Activated CD4-positive, alpha-beta T cell treated with anti-CD3 and anti-CD28 coated beads for 36 hours (primary cell): Measurements from ENCODE around the gene THG1L. TPM values are rescaled to one million over a fixed set of nuclear protein-coding genes. Genes with fewer than 3 reads are reported as not detected.

Experiments
- ATAC-seq: fragments of 200-7000 bp; cut with Tn5 transposase; one replicate; pipeline ENCODE4 v1.10.0; 2021; ENCODE audit warnings: mild to moderate bottlenecking, moderate library complexity
- CTCF ChIA-PET: fragments of 350-600 bp; sonication (Branson Sonifier 250); formaldehyde crosslinking; loops from one replicate; lab custom pipeline; 2021; ENCODE audit warnings: antibody characterized with exemption; lab: Charles Lee
- POLR2A ChIA-PET: fragments of 350-600 bp; sonication (Branson Sonifier 250); formaldehyde crosslinking; loops from one replicate; lab custom pipeline; 2021; ENCODE audit warnings: antibody characterized with exemption, inconsistent platforms; lab: Charles Lee
- DNase-seq: peaks from one replicate; pipeline ENCODE4 v3.0.0-alpha.2; 2020
- H3K27ac Mint-ChIP-seq: one replicate; pipeline ENCODE4 v1.8.0; 2021; ENCODE audit warnings: mixed read lengths
- H3K27me3 Mint-ChIP-seq: one replicate; pipeline ENCODE4 v1.8.0; 2021; ENCODE audit warnings: mixed read lengths
- H3K36me3 Mint-ChIP-seq: one replicate; pipeline ENCODE4 v1.8.0; 2021; ENCODE audit warnings: low read depth, mixed read lengths
- H3K4me1 Mint-ChIP-seq: one replicate; pipeline ENCODE4 v1.8.0; 2021; ENCODE audit warnings: mixed read lengths
- H3K4me3 Mint-ChIP-seq: one replicate; pipeline ENCODE4 v1.8.0; 2021; ENCODE audit warnings: mild to moderate bottlenecking, moderate library complexity, mixed read lengths
- H3K9me3 Mint-ChIP-seq: one replicate; pipeline ENCODE4 v1.8.0; 2021; ENCODE audit warnings: low read depth, mixed read lengths
- intact Hi-C, 2 experiments: fragments of 100-400 bp; cut with DNase I in 1 of 2; cut with micrococcal nuclease in 1 of 2; formaldehyde crosslinking; loops; one replicate each; pipeline versions ENCODE4 v1.14.2 to v1.15.1; 2022 to 2024; cut with DNase I, micrococcal nuclease
- total RNA-seq, 2 experiments: library from RNA; stranded (reverse); gene quantifications; one replicate each; pipeline ENCODE4 v1.2.3, GENCODE V29; 2021

THG1L gene
- total RNA-seq, 2 experiments from 2014 or later, result 29.9 to 33.8 TPM

DNA sequence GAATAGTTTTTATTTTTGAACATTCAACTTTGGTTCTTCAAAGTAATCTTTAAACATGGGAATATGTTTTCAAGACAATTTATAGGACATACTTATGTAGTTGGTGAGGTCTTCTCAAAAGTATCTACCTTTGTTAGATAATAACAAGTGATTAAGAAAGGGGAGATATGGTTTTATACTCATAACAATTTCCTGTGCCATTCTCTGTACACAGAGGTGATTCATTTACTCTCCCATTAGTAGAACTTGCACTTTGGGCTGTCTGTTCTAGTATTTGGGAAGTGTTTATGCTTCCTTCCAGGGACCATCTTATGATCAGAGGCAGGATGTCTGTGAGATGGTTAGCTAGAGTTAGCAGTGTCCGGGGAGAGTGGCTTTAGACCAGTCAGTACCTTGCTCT lies 27.5 kb downstream of the THG1L start:
- DNase-seq, result no peak
- peak; percentile 47 for ATAC-seq
- Mint-ChIP-seq H3K27ac (no peak overlapping the region), H3K9me3 (no peaks in the 10 kb centered on the region), H3K4me1 (peaks cover 7% of the 10 kb centered on the region), H3K4me3 (no peak overlapping the region), H3K36me3 (peaks cover 7% of the 10 kb centered on the region), H3K27me3 (no peaks in the 10 kb centered on the region)
- intact Hi-C loops, result no loop called here
- ChIA-PET POLR2A (no interaction called here), CTCF (interaction anchor here (0.7 to 2.4 kb wide), 10 partner anchors 11 to 327 kb away, joined by 3 to 14 read pairs (median 4); no protein-coding TSS in a partner anchor)

- ATAC-seq (peak; percentile 91), DNase-seq (peak; percentile 27)
- POLR2A ChIA-PET, result no interaction called here
- peaks cover 7% of the 10 kb centered on the region for H3K4me1 Mint-ChIP-seq
- H3K27me3 Mint-ChIP-seq, result no peaks in the 10 kb centered on the region
- intact Hi-C loops, result loop anchor here (1.0 to 2.0 kb wide), 3 partner anchors 187 to 233 kb away; no protein-coding TSS in a partner anchor
- H3K9me3 Mint-ChIP-seq, result no peaks in the 10 kb centered on the region
- H3K36me3 Mint-ChIP-seq, result peaks cover 1% of the 10 kb centered on the region
- CTCF ChIA-PET, result interaction anchor here (0.5 to 2.7 kb wide), 23 partner anchors 8 to 666 kb away, joined by 3 to 22 read pairs (median 4); partner anchors contain the start of gene THG1L
- no peak overlapping the region for H3K27ac Mint-ChIP-seq
- no peak overlapping the region for H3K4me3 Mint-ChIP-seq
Observed at GRCh38 chr5:157761690-157762621, 30.7 kb downstream of the THG1L start.

- Mint-ChIP-seq H3K27ac (no peak overlapping the region), H3K4me3 (no peak overlapping the region), H3K27me3 (no peaks in the 10 kb centered on the region), H3K4me1 (peaks cover 3% of the 10 kb centered on the region), H3K9me3 (no peaks in the 10 kb centered on the region), H3K36me3 (no peaks in the 10 kb centered on the region)
- intact Hi-C loops, result no loop called here
- ATAC-seq, result no peak
- no peak for DNase-seq
- POLR2A ChIA-PET, result no interaction called here
- CTCF ChIA-PET, result interaction anchor here (0.8 to 1.7 kb wide), 4 partner anchors 10 to 185 kb away, joined by 3 to 4 read pairs (median 4); no protein-coding TSS in a partner anchor
Observed at GRCh38 chr5:157764531-157764930, 33.3 kb downstream of the THG1L start.

GRCh38 chr5:157766442-157766841 lies 35.2 kb downstream of the THG1L start:
- CTCF ChIA-PET, result interaction anchor here (0.6 to 1.7 kb wide), 2 partner anchors 140 to 183 kb away, joined by 3 to 4 read pairs; no protein-coding TSS in a partner anchor
- POLR2A ChIA-PET, result interaction anchor here (0.6 kb wide), 1 partner anchor 17 kb away, joined by 3 read pairs; no protein-coding TSS in a partner anchor
- H3K36me3 Mint-ChIP-seq, result no peaks in the 10 kb centered on the region

DNA sequence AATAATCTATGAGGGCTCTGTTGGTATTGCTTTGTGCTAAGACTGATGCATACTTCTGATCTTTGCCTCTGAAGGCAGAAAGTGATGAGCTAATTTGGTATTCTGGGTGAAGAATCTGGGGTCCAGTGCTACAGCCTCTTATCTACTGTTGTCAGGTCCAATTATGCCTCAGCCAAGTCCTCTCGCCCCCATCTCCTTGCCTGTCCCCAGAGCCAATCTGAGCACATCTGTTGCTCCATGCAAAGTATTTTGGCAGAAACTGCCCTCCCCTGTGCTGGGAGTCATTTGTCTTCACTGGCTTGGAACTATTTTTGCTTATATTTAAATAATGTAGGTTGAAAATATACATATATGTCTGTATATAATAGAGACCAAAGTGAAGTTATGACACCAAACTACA lies 35.7 kb downstream of the THG1L start:
- H3K27me3 Mint-ChIP-seq, result peaks cover 1% of the 10 kb centered on the region
- H3K9me3 Mint-ChIP-seq, result no peaks in the 10 kb centered on the region
- H3K36me3 Mint-ChIP-seq, result no peaks in the 10 kb centered on the region
- ATAC-seq, result no peak
- intact Hi-C loops, result no loop called here
- H3K4me3 Mint-ChIP-seq, result no peak overlapping the region
- ChIA-PET CTCF (no interaction called here), POLR2A (interaction anchor here (0.6 kb wide), 1 partner anchor 16 kb away, joined by 3 read pairs; no protein-coding TSS in a partner anchor)
- H3K4me1 Mint-ChIP-seq, result peaks cover 2% of the 10 kb centered on the region
- no peak for DNase-seq
- H3K27ac Mint-ChIP-seq, result no peak overlapping the region

More at GRCh38 chr5:157766442-157766841, 35.2 kb downstream of the THG1L start:
- Mint-ChIP-seq H3K4me3 (no peak overlapping the region), H3K27ac (no peak overlapping the region), H3K27me3 (peaks cover 1% of the 10 kb centered on the region), H3K4me1 (peaks cover 5% of the 10 kb centered on the region), H3K9me3 (no peaks in the 10 kb centered on the region)
- intact Hi-C loops, result no loop called here
- ATAC-seq (no peak), DNase-seq (no peak)

DNA sequence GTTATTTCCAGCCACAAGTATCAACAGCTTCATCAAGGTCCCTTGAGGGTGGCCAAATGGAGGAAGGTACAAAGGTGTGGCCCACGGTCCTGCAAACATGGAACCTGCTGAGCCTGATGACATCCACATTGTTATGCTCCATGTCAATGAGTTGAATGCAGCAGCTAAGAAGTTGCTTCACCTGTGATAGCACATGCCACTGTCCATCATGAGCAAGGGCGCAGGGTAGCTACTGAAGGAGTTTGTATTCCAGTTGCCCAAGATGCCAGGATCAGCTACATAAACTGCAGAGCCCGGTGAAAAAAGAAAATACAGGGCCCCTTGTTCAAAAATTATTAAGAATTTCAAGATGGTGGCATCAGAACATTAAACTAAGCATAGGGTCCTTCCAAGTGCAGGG lies 36.5 kb downstream of the THG1L start:
- Mint-ChIP-seq H3K4me1 (peaks cover 5% of the 10 kb centered on the region), H3K9me3 (no peaks in the 10 kb centered on the region), H3K27me3 (peaks cover 1% of the 10 kb centered on the region), H3K36me3 (no peaks in the 10 kb centered on the region), H3K27ac (no peak overlapping the region), H3K4me3 (no peak overlapping the region)
- CTCF ChIA-PET, result interaction anchor here (0.7 to 0.8 kb wide), 2 partner anchors 416 to 1365 kb away, joined by 3 read pairs; no protein-coding TSS in a partner anchor
- no peak for DNase-seq
- intact Hi-C loops, result no loop called here
- POLR2A ChIA-PET, result no interaction called here
- ATAC-seq, result no peak

- Mint-ChIP-seq H3K9me3 (no peaks in the 10 kb centered on the region), H3K36me3 (no peaks in the 10 kb centered on the region), H3K27me3 (peaks cover 4% of the 10 kb centered on the region), H3K27ac (no peak overlapping the region), H3K4me1 (peaks cover 5% of the 10 kb centered on the region), H3K4me3 (no peak overlapping the region)
- ATAC-seq (no peak), DNase-seq (no peak)
- intact Hi-C loops, result loop anchor here in 1 of 2 experiments (10.0 kb wide), 1 partner anchor 1876 kb away; no protein-coding TSS in a partner anchor
- POLR2A ChIA-PET, result no interaction called here
- CTCF ChIA-PET, result interaction anchor here (1.5 to 1.9 kb wide), 2 partner anchors 11 to 12 kb away, joined by 4 to 14 read pairs; no protein-coding TSS in a partner anchor
Observed at GRCh38 chr5:157770665-157771064, 39.4 kb downstream of the THG1L start.

DNA sequence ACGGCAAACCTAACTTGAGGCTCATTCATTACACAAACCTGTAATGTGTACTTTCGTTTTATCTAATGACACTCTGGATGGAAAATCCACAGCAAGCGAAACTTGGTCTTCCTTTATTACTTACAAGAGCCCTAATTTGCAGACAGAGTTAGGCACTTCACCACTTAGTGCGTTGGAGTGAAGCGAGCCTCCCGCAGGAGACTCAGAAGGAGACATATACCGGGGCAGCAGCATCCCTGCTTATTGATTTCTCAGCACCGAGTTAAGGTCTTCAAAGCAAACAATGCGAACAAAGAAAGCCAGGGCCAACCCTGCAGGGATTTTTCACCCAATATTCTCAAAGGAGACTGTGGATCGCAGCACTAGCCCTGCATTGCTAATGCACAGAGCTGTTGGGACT lies 40.9 kb downstream of the THG1L start:
- Mint-ChIP-seq H3K36me3 (no peaks in the 10 kb centered on the region), H3K4me1 (peaks cover 5% of the 10 kb centered on the region), H3K27me3 (peaks cover 4% of the 10 kb centered on the region), H3K9me3 (no peaks in the 10 kb centered on the region), H3K4me3 (no peak overlapping the region), H3K27ac (no peak overlapping the region)
- peak; percentile 83 for ATAC-seq
- ChIA-PET CTCF (interaction anchor here (1.0 kb wide), 1 partner anchor 34 kb away, joined by 3 read pairs; no protein-coding TSS in a partner anchor), POLR2A (no interaction called here)
- peak; percentile 39 for DNase-seq
- intact Hi-C loops, result loop anchor here in 1 of 2 experiments (10.0 kb wide), 1 partner anchor 1877 kb away; no protein-coding TSS in a partner anchor

- ChIA-PET POLR2A (no interaction called here), CTCF (no interaction called here)
- Mint-ChIP-seq H3K27me3 (peaks cover 1% of the 10 kb centered on the region), H3K4me3 (no peak overlapping the region), H3K9me3 (no peaks in the 10 kb centered on the region), H3K4me1 (no peaks in the 10 kb centered on the region), H3K36me3 (no peaks in the 10 kb centered on the region), H3K27ac (no peak overlapping the region)
- intact Hi-C loops, result loop anchor here in 1 of 2 experiments (10.0 kb wide), 1 partner anchor 1883 kb away; no protein-coding TSS in a partner anchor
- ATAC-seq (no peak), DNase-seq (no peak)
Observed at GRCh38 chr5:157778121-157778805, 47.0 kb downstream of the THG1L start.

DNA sequence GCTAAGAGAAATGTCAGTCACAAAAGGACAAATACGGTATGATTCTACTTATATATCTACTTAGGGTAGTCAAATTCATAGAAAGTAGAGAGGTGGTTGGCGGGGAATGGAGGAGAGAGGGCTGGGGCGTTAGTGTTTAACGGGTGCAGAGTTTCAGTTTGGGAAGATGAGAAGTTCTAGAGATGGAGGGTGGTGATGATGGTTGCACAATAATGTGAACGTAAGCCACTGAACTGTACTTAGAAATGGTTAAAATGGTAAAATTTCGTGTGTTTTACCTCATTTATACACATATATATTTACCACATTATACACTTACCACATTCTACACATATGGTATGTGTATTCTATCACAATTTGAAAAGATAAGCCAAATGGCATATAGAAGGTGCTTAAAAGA lies 48.0 kb downstream of the THG1L start:
- DNase-seq (no peak), ATAC-seq (no peak)
- Mint-ChIP-seq H3K4me1 (no peaks in the 10 kb centered on the region), H3K4me3 (no peak overlapping the region), H3K9me3 (no peaks in the 10 kb centered on the region), H3K27ac (no peak overlapping the region), H3K27me3 (no peaks in the 10 kb centered on the region), H3K36me3 (peaks cover 3% of the 10 kb centered on the region)
- intact Hi-C loops, result loop anchor here in 1 of 2 experiments (10.0 kb wide), 1 partner anchor 1884 kb away; no protein-coding TSS in a partner anchor
- CTCF ChIA-PET, result no interaction called here
- POLR2A ChIA-PET, result no interaction called here

- POLR2A ChIA-PET, result no interaction called here
- DNase-seq (no peak), ATAC-seq (no peak)
- Mint-ChIP-seq H3K4me1 (no peaks in the 10 kb centered on the region), H3K36me3 (peaks cover 27% of the 10 kb centered on the region), H3K27ac (no peak overlapping the region), H3K9me3 (no peaks in the 10 kb centered on the region), H3K27me3 (no peaks in the 10 kb centered on the region), H3K4me3 (no peak overlapping the region)
- intact Hi-C loops, result no loop called here
- CTCF ChIA-PET, result no interaction called here
Observed at GRCh38 chr5:157785801-157786200, 54.6 kb downstream of the THG1L start.
